ENCODE measurements around the gene VWC2.

- TF ChIP-seq CTCF (IDR thresholded peaks at IDR 0.05) (no peak), POLR2A (IDR thresholded peaks at IDR 0.05) (no peak)
These were observed 153.3 kb downstream of the VWC2 start for GRCh38 chr7:49926720-49927119.

All from lower leg skin (tissue), 3 donors.